Heart left ventricle (tissue), 16 donors: ENCODE results near the gene HRAS. TPM values are rescaled to one million over a fixed set of nuclear protein-coding genes. Genes with fewer than 3 reads are reported as not detected.

Experiments used
- ATAC-seq, 4 donors: fragments of 200-7000 bp; cut with Tn5 transposase; one replicate each; pipeline ENCODE4 v1.9.1; 2020 to 2022; ENCODE audit warnings: moderate library complexity in 4 of 4, mild to moderate bottlenecking in 3 of 4, moderate number of reproducible peaks in 1 of 4
- DNase-seq, 5 donors: peaks; one replicate each; pipeline ENCODE4 v3.0.0-alpha.2; 2020
- H3K27ac ChIP-seq, 12 donors: fragments of 200-600 bp; sonication (generic) in 4 of 12; one replicate each; pipeline versions ENCODE4 v1.5.0 to v1.8.0; 2016 to 2022; ENCODE audit warnings: mild to moderate bottlenecking in 2 of 12
- H3K27me3 ChIP-seq, 9 donors: fragments of 200-600 bp; sonication (generic) in 2 of 9; one replicate each; pipeline versions ENCODE4 v1.5.1 to v1.8.0; 2016 to 2022; ENCODE audit warnings: mild to moderate bottlenecking in 3 of 9
- H3K36me3 ChIP-seq, 9 donors: fragments of 200-600 bp; sonication (generic) in 2 of 9; one replicate each; pipeline versions ENCODE4 v1.5.0 to v1.8.0; 2018 to 2022; ENCODE audit warnings: mild to moderate bottlenecking in 2 of 9
- H3K4me1 ChIP-seq, 12 donors: fragments of 200-600 bp; sonication (generic) in 4 of 12; one replicate each; pipeline versions ENCODE4 v1.5.0 to v1.8.0; 2016 to 2022; ENCODE audit warnings: mild to moderate bottlenecking in 3 of 12
- H3K4me3 ChIP-seq, 12 donors: fragments of 200-600 bp; sonication (generic) in 4 of 12; one replicate each; pipeline versions ENCODE4 v1.5.0 to v1.8.0; 2017 to 2022; ENCODE audit warnings: mild to moderate bottlenecking in 9 of 12, moderate library complexity in 4 of 12
- H3K9me3 ChIP-seq, 12 donors: fragments of 200-600 bp; sonication (generic) in 4 of 12; one replicate each; pipeline versions ENCODE4 v1.5.0 to v1.8.0; 2016 to 2022; ENCODE audit warnings: mild to moderate bottlenecking in 1 of 12
- POLR2A ChIP-seq, 2 donors: fragments of 450-650 bp; IDR thresholded peaks; one replicate each; pipeline ENCODE4 v1.6.1; 2017; ENCODE audit warnings: antibody characterized with exemption in 2 of 2, mild to moderate bottlenecking in 2 of 2, moderate library complexity in 2 of 2
- WGBS, 4 donors: extraction: QIAGEN DNeasy Blood & Tissue Kit in 2 of 4; methylation state at CpG; one replicate each; pipeline versions ENCODE4 v1.1.5 to v1.1.7; 2013 to 2018; 5-methylcytosine and 5-hydroxymethylcytosine counted together
- intact Hi-C, 10 donors: fragments of 100-400 bp; cut with DNase I; formaldehyde crosslinking; loops; one replicate each; pipeline versions ENCODE4 v1.11.1 to v1.14.2; 2022
- polyA plus RNA-seq, 2 donors: library from polyadenylated mRNA; stranded (reverse); fragments of 200-250 nt; gene quantifications; one replicate each; pipeline ENCODE4 v1.2.3, GENCODE V29; 2013
- total RNA-seq, 9 donors: library from RNA; depleted of rRNA in 2 of 9; stranded (reverse); fragments of >200 nt in 2 of 9; fragmentation: NEBNext Ultra II Directional in 3 of 9; extraction: Animal tissue kit (Norgen Biotek cat#: 25700) in 3 of 9; gene quantifications; one replicate each; pipeline versions ENCODE4 v1.1.0 to v1.2.4, GENCODE V29; 2016 to 2023
- TF ChIP-seq, protein P1 (sequence below), 12 donors: fragments of 200-600 bp; sonication (generic) in 4 of 12; IDR thresholded peaks; one replicate each; pipeline versions ENCODE4 v1.5.0 to v1.8.0; 2018 to 2022; ENCODE audit warnings: antibody characterized with exemption in 12 of 12, mild to moderate bottlenecking in 5 of 12
- donor health status: ischemic (EF 13 %, LVEDD 7.1; RV severe dilation, severe dysfunction).
- donor health status: healthy with polysubstance abuse.
- donor health status: DM: no; HTN: yes; CAD: no.
- donor health status: DM: no; HTN: no; CAD: no.
- donor health status: ischemic (EF 25% LVEDD 6.9; RV normal size, moderate dysfunction).
- donor health status: ischemic (EF 25% LVEDD 5.7; RV mildly dilated, moderate dysfunction).
- donor health status: healthy.
- donor health status: DM: yes; HTN: yes; CAD: no.
- donor health status: ischemic (EF 35%, LVEDD 5.7; RV mildly dilated, moderate dysfunction).
- donor health status: nonischemic (EF 11% LVEDD 7.7; RV severe dilation, severe dysfunction).
- donor health status: DM: yes; HTN: yes; CAD: no.
- donor health status: PGD.
- donor health status: ischemic (EF 29% LVEDD 5.4; RV normal size, mild dysfunction).
- donor health status: nonischemic (EF 23%, LVEDD 6.1; RV moderate dilation, normal function).

HRAS gene
- total and polyA plus RNA-seq, 11 donors = 44.0 to 99.3 (median 59.8) TPM

DNA sequence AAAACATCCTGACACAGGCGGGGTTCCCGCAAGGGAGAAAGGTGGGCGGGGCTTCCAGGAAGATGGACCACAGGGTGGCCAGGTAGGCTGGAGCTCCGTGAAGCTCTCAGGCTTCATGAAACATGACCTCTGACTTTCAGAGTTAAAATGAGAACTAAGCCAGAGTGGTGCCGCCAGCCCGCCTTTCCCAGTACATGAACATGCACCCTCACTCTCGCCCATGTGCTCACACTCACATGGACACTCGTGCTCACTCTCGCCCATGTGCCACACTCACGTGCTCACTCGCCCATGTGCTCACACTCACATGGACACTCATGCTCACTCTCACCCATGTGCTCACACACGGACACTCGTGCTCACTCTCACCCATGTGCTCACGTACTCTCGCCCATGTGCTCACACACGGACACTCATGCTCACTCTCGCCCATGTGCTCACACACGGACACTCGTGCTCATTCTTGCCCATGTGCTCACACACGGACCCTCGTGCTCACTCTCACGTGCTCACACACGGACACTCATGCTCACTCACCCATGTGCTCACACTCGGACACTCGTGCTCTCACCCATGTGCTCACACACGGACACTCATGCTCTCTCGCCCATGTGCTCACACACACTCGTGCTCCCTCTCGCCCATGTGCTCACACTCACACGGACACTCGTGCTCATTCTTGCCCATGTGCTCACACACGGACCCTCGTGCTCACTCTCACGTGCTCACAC lies 38.4 kb downstream of the HRAS start:
- intact Hi-C loops = no loop called here
- peaks cover 0 to 98% (median 88%) of the 10 kb centered on the region in 9 donors for H3K36me3 ChIP-seq
- no peak overlapping the region for H3K27ac ChIP-seq
- H3K27me3 ChIP-seq = no peaks in the 10 kb centered on the region
- H3K4me3 ChIP-seq = no peak overlapping the region
- ATAC-seq = no peak
- 93 to 96% (median 94%) methylated on average over 34 of the region's 34 CpGs for WGBS, 4 donors
- peaks cover 0 to 45% (median 13%) of the 10 kb centered on the region in 12 donors for H3K4me1 ChIP-seq
- TF ChIP-seq POLR2A (IDR thresholded peaks at IDR 0.05) = no peak
- TF ChIP-seq, protein P1, sequence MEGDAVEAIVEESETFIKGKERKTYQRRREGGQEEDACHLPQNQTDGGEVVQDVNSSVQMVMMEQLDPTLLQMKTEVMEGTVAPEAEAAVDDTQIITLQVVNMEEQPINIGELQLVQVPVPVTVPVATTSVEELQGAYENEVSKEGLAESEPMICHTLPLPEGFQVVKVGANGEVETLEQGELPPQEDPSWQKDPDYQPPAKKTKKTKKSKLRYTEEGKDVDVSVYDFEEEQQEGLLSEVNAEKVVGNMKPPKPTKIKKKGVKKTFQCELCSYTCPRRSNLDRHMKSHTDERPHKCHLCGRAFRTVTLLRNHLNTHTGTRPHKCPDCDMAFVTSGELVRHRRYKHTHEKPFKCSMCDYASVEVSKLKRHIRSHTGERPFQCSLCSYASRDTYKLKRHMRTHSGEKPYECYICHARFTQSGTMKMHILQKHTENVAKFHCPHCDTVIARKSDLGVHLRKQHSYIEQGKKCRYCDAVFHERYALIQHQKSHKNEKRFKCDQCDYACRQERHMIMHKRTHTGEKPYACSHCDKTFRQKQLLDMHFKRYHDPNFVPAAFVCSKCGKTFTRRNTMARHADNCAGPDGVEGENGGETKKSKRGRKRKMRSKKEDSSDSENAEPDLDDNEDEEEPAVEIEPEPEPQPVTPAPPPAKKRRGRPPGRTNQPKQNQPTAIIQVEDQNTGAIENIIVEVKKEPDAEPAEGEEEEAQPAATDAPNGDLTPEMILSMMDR (IDR thresholded peaks at IDR 0.05) = no peak
- no peak for DNase-seq
- no peaks in the 10 kb centered on the region for H3K9me3 ChIP-seq

DNA sequence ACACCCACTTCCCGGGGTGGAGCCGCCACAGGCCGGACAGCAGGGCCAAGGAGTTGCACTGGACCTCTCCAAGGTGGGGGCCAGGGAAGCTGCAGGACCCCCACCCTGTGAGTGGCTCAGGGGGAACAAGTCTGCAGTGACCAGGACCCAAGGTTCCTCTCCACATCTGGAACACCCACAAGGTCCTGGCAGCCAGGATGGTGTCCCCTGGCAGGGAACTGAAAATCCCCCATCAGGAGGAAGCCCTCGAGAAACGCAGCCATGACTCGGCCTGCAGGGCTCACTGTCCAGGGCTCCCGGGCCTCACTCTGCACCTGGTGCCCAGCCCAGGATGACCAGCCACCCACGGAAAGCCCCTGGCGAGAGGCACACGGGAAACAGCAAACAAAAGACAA lies 39.8 kb downstream of the HRAS start:
- 58 to 65% (median 63%) methylated on average over 10 of the region's 10 CpGs for WGBS, 4 donors
- no peak for ATAC-seq
- peak in 1 of 5 donors; percentile 17 for DNase-seq
- Histone ChIP-seq H3K27ac (no peak overlapping the region), H3K4me3 (no peak overlapping the region), H3K4me1 (peaks cover 0 to 32% (median 7%) of the 10 kb centered on the region in 12 donors), H3K9me3 (no peaks in the 10 kb centered on the region), H3K36me3 (peaks cover 0 to 92% (median 84%) of the 10 kb centered on the region in 9 donors), H3K27me3 (no peaks in the 10 kb centered on the region)
- TF ChIP-seq, protein P1 (IDR thresholded peaks at IDR 0.05) = no peak
- no peak for TF ChIP-seq POLR2A (IDR thresholded peaks at IDR 0.05)
- intact Hi-C loops = no loop called here

GRCh38 chr11:494761-495536 lies 40.4 kb downstream of the HRAS start:
- Histone ChIP-seq H3K27ac (no peak overlapping the region), H3K27me3 (no peaks in the 10 kb centered on the region), H3K9me3 (no peaks in the 10 kb centered on the region), H3K4me1 (peaks cover 0 to 26% (median 7%) of the 10 kb centered on the region in 12 donors), H3K36me3 (peaks cover 0 to 92% (median 84%) of the 10 kb centered on the region in 9 donors), H3K4me3 (no peak overlapping the region)
- DNase-seq (peak in 1 of 5 donors; percentile 17), ATAC-seq (no peak)
- intact Hi-C loops = no loop called here
- WGBS, 4 donors = 80 to 87% (median 84%) methylated on average over 18 to 37 of the region's 37 CpGs
- TF ChIP-seq, protein P1 (IDR thresholded peaks at IDR 0.05) = no peak
- no peak for TF ChIP-seq POLR2A (IDR thresholded peaks at IDR 0.05)
